HCT116 (cell line): ENCODE measurements around the gene ZMYND19. TPM values are rescaled to one million over a fixed set of nuclear protein-coding genes. Genes with fewer than 3 reads are reported as not detected.

Experiments
- ATAC-seq: fragments of 200-7000 bp; cut with Tn5 transposase; 2 replicates; pipeline ENCODE4 v1.9.1; 2020; ENCODE audit warnings: mild to moderate bottlenecking, moderate library complexity
- BruUV-seq: library from RNA; stranded (reverse); fragments of 400-500 nt; replicated peaks from 2 replicates; lab custom pipeline; 2021; lab: Mats Ljungman, UMichigan
- CTCF ChIA-PET: fragments of 300-600 bp; sonication (Branson Sonifier 250); formaldehyde crosslinking; loops from one replicate; lab custom pipeline; 2021; ENCODE audit warnings: antibody characterized with exemption; lab: Charles Lee
- POLR2A ChIA-PET: fragments of 300-600, 350-600 bp; sonication (Branson Sonifier 250); formaldehyde crosslinking; loops from one replicate; lab custom pipeline; 2021; ENCODE audit warnings: antibody characterized with exemption; lab: Charles Lee
- RAD21 ChIA-PET, 2 experiments: fragments of 300-600 bp; sonication (Branson Sonifier 250); formaldehyde crosslinking; loops; one replicate each; lab custom pipeline; 2023; ENCODE audit warnings: low total read pairs in 2 of 2; ENCODE audit not compliant: uncharacterized antibody in 2 of 2, unreplicated experiment in 2 of 2, low non-redundant PET in 1 of 2; lab: Charles Lee
- DNase-seq: peaks from one replicate; pipeline ENCODE4 v3.0.0-alpha.2; 2010; ENCODE audit warnings: low read depth, low spot score
- H2AFZ ChIP-seq: fragments of 200-600 bp; shearing (Covaris generic), sonication (generic); 2 replicates; pipeline ENCODE4 v1.6.1; 2017; ENCODE audit warnings: low read depth, mixed run types, mixed read lengths, antibody characterized with exemption, low read length; ENCODE audit not compliant: poor library complexity, severe bottlenecking
- H3K27ac ChIP-seq: 2 replicates; pipeline ENCODE4 v1.5.1; 2012; ENCODE audit warnings: low read depth, low read length
- H3K27me3 ChIP-seq: fragments of 200-600 bp; sonication (generic); 2 replicates; pipeline ENCODE4 v1.6.1; 2016; ENCODE audit warnings: mixed run types, low read length, mixed read lengths; ENCODE audit not compliant: insufficient read depth
- H3K36me3 ChIP-seq, 2 experiments: fragments of 200-500 bp in 1 of 2; fragments of 200-600 bp in 1 of 2; sonication (Bioruptor generic) in 1 of 2; sonication (generic) in 1 of 2; 2 replicates each; pipeline versions ENCODE4 v1.5.1 to v1.6.1; 2014 to 2016; ENCODE audit warnings: low read length in 2 of 2, inconsistent platforms in 1 of 2, mixed read lengths in 1 of 2, mixed run types in 1 of 2; ENCODE audit not compliant: insufficient read depth in 2 of 2, control insufficient read depth in 1 of 2
- H3K4me1 ChIP-seq, 2 experiments: fragments of 200-600 bp in 1 of 2; sonication (generic) in 1 of 2; 2 replicates each; pipeline versions ENCODE4 v1.5.1 to v1.6.1; 2012 to 2017; ENCODE audit warnings: low read length in 2 of 2, inconsistent platforms in 1 of 2, mild to moderate bottlenecking in 1 of 2, mixed read lengths in 1 of 2, mixed run types in 1 of 2, moderate library complexity in 1 of 2; ENCODE audit not compliant: insufficient read depth in 2 of 2, control insufficient read depth in 1 of 2
- H3K4me2 ChIP-seq: fragments of 200-600 bp; sonication (generic); 2 replicates; pipeline ENCODE4 v1.6.1; 2017; ENCODE audit warnings: mixed run types, low read length, mixed read lengths
- H3K4me3 ChIP-seq, 2 experiments: fragments of 200-600 bp in 1 of 2; sonication (generic) in 1 of 2; replicated peaks in 1 of 2; 2 replicates each; pipeline ENCODE4 v1.5.1; 2011 to 2016; ENCODE audit warnings: low read length in 2 of 2, control low read depth in 1 of 2, low read depth in 1 of 2, mild to moderate bottlenecking in 1 of 2, mixed read lengths in 1 of 2, mixed run types in 1 of 2
- H3K79me2 ChIP-seq: fragments of 200-600 bp; sonication (generic); 2 replicates; pipeline ENCODE4 v1.6.1; 2017; ENCODE audit warnings: mild to moderate bottlenecking, mixed run types, low read length, moderate library complexity, mixed read lengths; ENCODE audit not compliant: insufficient read depth
- H3K9ac ChIP-seq: fragments of 200-600 bp; sonication (generic); 2 replicates; pipeline ENCODE4 v1.6.1; 2016; ENCODE audit warnings: low read length, mixed read lengths
- H3K9me2 ChIP-seq: fragments of 200-600 bp; sonication (generic), shearing (Covaris generic); 2 replicates; pipeline ENCODE4 v1.6.1; 2017; ENCODE audit warnings: mixed run types, mild to moderate bottlenecking, moderate library complexity; ENCODE audit not compliant: insufficient read depth
- H3K9me3 ChIP-seq, 2 experiments: fragments of 200-500 bp in 1 of 2; fragments of 200-600 bp in 1 of 2; sonication (Bioruptor generic) in 1 of 2; sonication (generic) in 1 of 2; 2 replicates each; pipeline ENCODE4 v1.6.1; 2014 to 2017; ENCODE audit warnings: low read length in 2 of 2, mixed read lengths in 2 of 2, inconsistent platforms in 1 of 2, low read depth in 1 of 2, mild to moderate bottlenecking in 1 of 2, mixed run types in 1 of 2, moderate library complexity in 1 of 2; ENCODE audit not compliant: control insufficient read depth in 1 of 2, insufficient read depth in 1 of 2
- H4K20me1 ChIP-seq: fragments of 200-600 bp; sonication (generic), shearing (Covaris generic); 2 replicates; pipeline ENCODE4 v1.6.1; 2017; ENCODE audit warnings: mixed run types, mild to moderate bottlenecking, moderate library complexity; ENCODE audit not compliant: insufficient read depth
- CBX3 ChIP-seq: IDR thresholded peaks from 2 replicates; pipeline ENCODE4 v1.6.1; 2012; ENCODE audit warnings: low read depth
- MAX ChIP-seq: IDR thresholded peaks from 2 replicates; pipeline ENCODE4 v1.6.1; 2012
- TCF7L2 ChIP-seq: IDR thresholded peaks from 2 replicates; pipeline ENCODE4 v1.7.0; 2011; ENCODE audit warnings: borderline replicate concordance, inconsistent platforms; ENCODE audit not compliant: insufficient read depth, insufficient read length; ENCODE audit errors: extremely low read depth
- YY1 ChIP-seq: IDR thresholded peaks from 2 replicates; pipeline ENCODE4 v1.6.1; 2011; ENCODE audit warnings: low read length, low read depth, moderate library complexity, mild to moderate bottlenecking; ENCODE audit not compliant: insufficient replicate concordance; ENCODE audit errors: extremely low read depth
- ZFX ChIP-seq: fragments of 450-650 bp; IDR thresholded peaks from 2 replicates; pipeline ENCODE4 v1.6.1; 2017
- intact Hi-C: fragments of 100-400 bp; cut with micrococcal nuclease; formaldehyde crosslinking; loops from 2 replicates; pipeline ENCODE4 v1.10.0; 2022
- total RNA-seq: library from RNA; stranded (reverse); gene quantifications from one replicate; pipeline ENCODE4 v1.2.1, GENCODE V29; 2021; ENCODE audit not compliant: unreplicated experiment
- TF ChIP-seq, protein P1 (sequence below): IDR thresholded peaks from 2 replicates; pipeline ENCODE4 v1.6.1; 2012; ENCODE audit warnings: low read depth

The ZMYND19 gene
- total RNA-seq, 1 experiment from 2014 or later: 57.4 TPM

DNA sequence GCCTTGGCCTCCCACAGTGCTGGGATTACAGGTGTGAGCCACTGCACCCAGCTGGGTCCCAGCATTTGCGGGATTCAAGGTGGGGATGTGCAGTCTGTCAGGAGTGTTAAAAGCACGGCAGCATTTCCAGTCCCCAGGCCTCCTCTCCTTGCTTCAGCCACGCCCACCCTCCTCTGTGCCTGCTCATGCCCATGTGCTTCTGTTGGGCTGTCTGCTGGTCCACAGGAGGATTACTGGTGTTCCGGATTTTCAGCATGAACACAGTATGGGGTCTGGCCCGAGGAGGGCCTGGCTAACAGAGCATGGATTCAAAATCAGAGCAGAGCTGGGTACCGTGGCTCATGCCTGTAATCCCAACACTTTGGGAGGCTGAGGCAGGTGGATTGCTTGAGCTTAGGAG, 20.6 kb upstream of the ZMYND19 start:
- Histone ChIP-seq H3K9me2 (no peaks in the 10 kb centered on the region), H3K9ac (peak overlapping the region; percentile 92), H3K36me3 (peaks cover 0 to 26% of the 10 kb centered on the region in 2 experiments; a peak in 2 of 4 replicates), H3K79me2 (peaks cover 51% of the 10 kb centered on the region; the same call in 1 of the 2 replicates), H4K20me1 (no peaks in the 10 kb centered on the region), H3K4me3 (peak overlapping the region; percentile 29 to 62; a peak in 3 of 4 replicates), H3K4me2 (peak overlapping the region; percentile 100), H3K27me3 (no peaks in the 10 kb centered on the region), H2AFZ (no peak overlapping the region), H3K27ac (peak overlapping the region; percentile 99), H3K9me3 (no peaks in the 10 kb centered on the region), H3K4me1 (peaks cover 47 to 74% of the 10 kb centered on the region in 2 experiments)
- intact Hi-C loops: loop anchor here (5.0 kb wide), 1 partner anchor 34 kb away; the partner anchor contains the start of gene DPH7
- RAD21 ChIA-PET: interaction anchor here in 1 of 2 experiments (0.6 kb wide), 1 partner anchor 59 kb away, joined by 6 read pairs; the partner anchor contains the start of gene MRPL41
- CTCF ChIA-PET: no interaction called here
- BruUV-seq: no TSS peak
- ATAC-seq (no peak), DNase-seq (no peak)
- no peak for TF ChIP-seq MAX
- TF ChIP-seq ZFX: no peak
- no peak for TF ChIP-seq TCF7L2
- no peak for TF ChIP-seq CBX3
- TF ChIP-seq, protein P1, sequence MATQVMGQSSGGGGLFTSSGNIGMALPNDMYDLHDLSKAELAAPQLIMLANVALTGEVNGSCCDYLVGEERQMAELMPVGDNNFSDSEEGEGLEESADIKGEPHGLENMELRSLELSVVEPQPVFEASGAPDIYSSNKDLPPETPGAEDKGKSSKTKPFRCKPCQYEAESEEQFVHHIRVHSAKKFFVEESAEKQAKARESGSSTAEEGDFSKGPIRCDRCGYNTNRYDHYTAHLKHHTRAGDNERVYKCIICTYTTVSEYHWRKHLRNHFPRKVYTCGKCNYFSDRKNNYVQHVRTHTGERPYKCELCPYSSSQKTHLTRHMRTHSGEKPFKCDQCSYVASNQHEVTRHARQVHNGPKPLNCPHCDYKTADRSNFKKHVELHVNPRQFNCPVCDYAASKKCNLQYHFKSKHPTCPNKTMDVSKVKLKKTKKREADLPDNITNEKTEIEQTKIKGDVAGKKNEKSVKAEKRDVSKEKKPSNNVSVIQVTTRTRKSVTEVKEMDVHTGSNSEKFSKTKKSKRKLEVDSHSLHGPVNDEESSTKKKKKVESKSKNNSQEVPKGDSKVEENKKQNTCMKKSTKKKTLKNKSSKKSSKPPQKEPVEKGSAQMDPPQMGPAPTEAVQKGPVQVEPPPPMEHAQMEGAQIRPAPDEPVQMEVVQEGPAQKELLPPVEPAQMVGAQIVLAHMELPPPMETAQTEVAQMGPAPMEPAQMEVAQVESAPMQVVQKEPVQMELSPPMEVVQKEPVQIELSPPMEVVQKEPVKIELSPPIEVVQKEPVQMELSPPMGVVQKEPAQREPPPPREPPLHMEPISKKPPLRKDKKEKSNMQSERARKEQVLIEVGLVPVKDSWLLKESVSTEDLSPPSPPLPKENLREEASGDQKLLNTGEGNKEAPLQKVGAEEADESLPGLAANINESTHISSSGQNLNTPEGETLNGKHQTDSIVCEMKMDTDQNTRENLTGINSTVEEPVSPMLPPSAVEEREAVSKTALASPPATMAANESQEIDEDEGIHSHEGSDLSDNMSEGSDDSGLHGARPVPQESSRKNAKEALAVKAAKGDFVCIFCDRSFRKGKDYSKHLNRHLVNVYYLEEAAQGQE: no peak
- no peak for TF ChIP-seq YY1
- POLR2A ChIA-PET: interaction anchor here (1.3 kb wide), 1 partner anchor 20 kb away, joined by 5 read pairs; no protein-coding TSS in a partner anchor
